A673 (cell line): Measurements from ENCODE around the gene WDPCP. TPM values are rescaled to one million over a fixed set of nuclear protein-coding genes. Genes with fewer than 3 reads are reported as not detected.

ENCODE experiments used
- BruUV-seq: library from RNA; stranded (reverse); fragments of 400-500 nt; replicated peaks from 2 replicates; lab custom pipeline; 2021; lab: Mats Ljungman, UMichigan
- CTCF ChIA-PET: fragments of 300-600 bp; sonication (Branson Sonifier 250); formaldehyde crosslinking; loops from one replicate; lab custom pipeline; 2022; ENCODE audit warnings: antibody characterized with exemption; lab: Charles Lee
- POLR2A ChIA-PET: fragments of 300-600 bp; sonication (Branson Sonifier 250); formaldehyde crosslinking; loops from one replicate; lab custom pipeline; 2022; ENCODE audit warnings: antibody characterized with exemption; ENCODE audit not compliant: low non-redundant PET; lab: Charles Lee
- DNase-seq: peaks from one replicate; pipeline ENCODE4 v3.0.0-alpha.2; 2015; ENCODE audit warnings: low spot score
- H3K27ac ChIP-seq: fragments of 200-600 bp; sonication (generic); 2 replicates; pipeline ENCODE4 v1.5.1; 2016; ENCODE audit warnings: mixed run types, low read depth, mild to moderate bottlenecking, mixed read lengths, antibody characterized with exemption, low read length; ENCODE audit not compliant: poor library complexity, severe bottlenecking
- H3K27me3 ChIP-seq: fragments of 200-600 bp; sonication (generic); replicated peaks from 2 replicates; pipeline ENCODE4 v1.6.1; 2017; ENCODE audit warnings: mixed run types, low read depth, mild to moderate bottlenecking, mixed read lengths, antibody characterized with exemption, low read length; ENCODE audit not compliant: insufficient read depth, poor library complexity
- H3K36me3 ChIP-seq: fragments of 200-600 bp; sonication (generic); 2 replicates; pipeline ENCODE4 v1.6.1; 2016; ENCODE audit warnings: mixed run types, mild to moderate bottlenecking, mixed read lengths, antibody characterized with exemption, low read length; ENCODE audit not compliant: insufficient read depth, poor library complexity, severe bottlenecking
- H3K4me1 ChIP-seq: fragments of 200-600 bp; sonication (generic); 2 replicates; pipeline ENCODE4 v1.6.1; 2017; ENCODE audit warnings: mixed run types, mild to moderate bottlenecking, mixed read lengths, antibody characterized with exemption, low read length; ENCODE audit not compliant: insufficient read depth, poor library complexity, severe bottlenecking
- H3K4me3 ChIP-seq: fragments of 200-600 bp; sonication (generic); 2 replicates; pipeline ENCODE4 v1.5.1; 2016; ENCODE audit warnings: low read depth, mixed run types, mild to moderate bottlenecking, mixed read lengths, low read length; ENCODE audit not compliant: poor library complexity, severe bottlenecking
- H3K9me3 ChIP-seq: fragments of 200-600 bp; sonication (generic); 2 replicates; pipeline ENCODE4 v1.6.1; 2016; ENCODE audit warnings: mixed run types, low read depth, mild to moderate bottlenecking, mixed read lengths, antibody characterized with exemption, low read length; ENCODE audit not compliant: poor library complexity, severe bottlenecking
- CTCF ChIP-seq: fragments of 300-800, 200-600 bp; sonication (generic); conservative IDR thresholded peaks from 2 replicates; pipeline ENCODE4 v1.5.1; 2017; ENCODE audit warnings: low read depth, mild to moderate bottlenecking, antibody characterized with exemption, low read length, moderate library complexity, mixed read lengths
- EZH2 ChIP-seq: fragments of 200-600 bp; sonication (generic); IDR thresholded peaks from 2 replicates; pipeline ENCODE4 v1.6.1; 2017; ENCODE audit warnings: borderline replicate concordance, low read depth, mild to moderate bottlenecking, mixed read lengths, antibody characterized with exemption, low read length; ENCODE audit not compliant: poor library complexity, severe bottlenecking
- intact Hi-C: fragments of 100-400 bp; cut with micrococcal nuclease; formaldehyde crosslinking; loops from one replicate; pipeline ENCODE4 v1.10.0; 2022; ENCODE audit not compliant: unreplicated experiment
- total RNA-seq: library from RNA; stranded (reverse); gene quantifications from 2 replicates; pipeline ENCODE4 v1.2.3, GENCODE V29; 2021

Gene WDPCP
- total RNA-seq, 1 experiment from 2014 or later = 7.9 TPM

- ChIA-PET POLR2A (no interaction called here), CTCF (no interaction called here)
- no peaks in the 10 kb centered on the region for H3K27me3 ChIP-seq
- no peaks in the 10 kb centered on the region for H3K4me1 ChIP-seq
- intact Hi-C loops = no loop called here
- H3K9me3 ChIP-seq = no peaks in the 10 kb centered on the region
- TF ChIP-seq EZH2 (no peak), CTCF (no peak)
- no peak overlapping the region for H3K4me3 ChIP-seq
- no peak overlapping the region for H3K27ac ChIP-seq
- no peaks in the 10 kb centered on the region for H3K36me3 ChIP-seq
- no TSS peak for BruUV-seq
- DNase-seq = no peak
Observed at GRCh38 chr2:63463142-63463541, 125.1 kb downstream of the WDPCP start.

- POLR2A ChIA-PET = no interaction called here
- CTCF ChIA-PET = no interaction called here
- no TSS peak for BruUV-seq
Observed at GRCh38 chr2:63446658-63447057, 141.6 kb downstream of the WDPCP start.

GRCh38 chr2:63444565-63445288 is 143.6 kb downstream of the WDPCP start:
- Histone ChIP-seq H3K27me3 (no peaks in the 10 kb centered on the region), H3K27ac (no peak overlapping the region), H3K4me3 (no peak overlapping the region), H3K36me3 (no peaks in the 10 kb centered on the region), H3K9me3 (no peaks in the 10 kb centered on the region), H3K4me1 (no peaks in the 10 kb centered on the region)
- no peak for DNase-seq
- no TSS peak for BruUV-seq
- TF ChIP-seq CTCF (no peak), EZH2 (no peak)
- ChIA-PET POLR2A (no interaction called here), CTCF (interaction anchor here (1.0 kb wide), 1 partner anchor 20 kb away, joined by 3 read pairs; no protein-coding TSS in a partner anchor)
- intact Hi-C loops = no loop called here

More at GRCh38 chr2:63446658-63447057, 141.6 kb downstream of the WDPCP start:
- TF ChIP-seq EZH2 = no peak
- TF ChIP-seq CTCF = no peak
- H3K27ac ChIP-seq = no peak overlapping the region
- H3K27me3 ChIP-seq = no peaks in the 10 kb centered on the region
- no peaks in the 10 kb centered on the region for H3K4me1 ChIP-seq
- no peak for DNase-seq
- no peaks in the 10 kb centered on the region for H3K9me3 ChIP-seq
- no peaks in the 10 kb centered on the region for H3K36me3 ChIP-seq
- intact Hi-C loops = no loop called here
- no peak overlapping the region for H3K4me3 ChIP-seq
